GM12873 (cell line): ENCODE measurements around the gene ACYP1.

Experiments
- TF ChIP-seq, protein P1 (sequence below): IDR thresholded peaks from 2 replicates; pipeline ENCODE4 v1.5.1; 2012; ENCODE audit warnings: low read depth, mild to moderate bottlenecking, moderate library complexity, low read length, control low read depth; ENCODE audit not compliant: insufficient read depth; ENCODE audit errors: missing control alignments

The ACYP1 gene

DNA sequence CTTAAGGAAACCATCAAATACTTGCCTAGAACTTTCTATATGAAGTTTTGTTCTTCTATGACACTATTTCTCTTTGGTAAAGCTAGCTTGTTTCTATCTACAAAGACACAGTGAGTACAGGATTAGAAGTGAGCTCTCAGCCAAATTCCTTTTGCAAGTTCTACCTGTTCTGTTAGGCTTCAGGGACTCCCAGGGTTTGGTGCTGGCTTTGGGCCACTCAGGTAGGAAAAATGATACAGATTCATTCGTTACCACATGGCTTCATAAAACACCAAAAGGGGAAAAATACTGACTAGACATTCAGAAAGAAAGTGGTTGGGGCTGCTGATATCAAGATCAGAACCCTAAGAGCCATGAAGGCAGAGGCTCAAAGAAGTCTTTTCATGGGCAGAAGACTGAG lies 19.4 kb upstream of the ACYP1 start:
- TF ChIP-seq, protein P1, sequence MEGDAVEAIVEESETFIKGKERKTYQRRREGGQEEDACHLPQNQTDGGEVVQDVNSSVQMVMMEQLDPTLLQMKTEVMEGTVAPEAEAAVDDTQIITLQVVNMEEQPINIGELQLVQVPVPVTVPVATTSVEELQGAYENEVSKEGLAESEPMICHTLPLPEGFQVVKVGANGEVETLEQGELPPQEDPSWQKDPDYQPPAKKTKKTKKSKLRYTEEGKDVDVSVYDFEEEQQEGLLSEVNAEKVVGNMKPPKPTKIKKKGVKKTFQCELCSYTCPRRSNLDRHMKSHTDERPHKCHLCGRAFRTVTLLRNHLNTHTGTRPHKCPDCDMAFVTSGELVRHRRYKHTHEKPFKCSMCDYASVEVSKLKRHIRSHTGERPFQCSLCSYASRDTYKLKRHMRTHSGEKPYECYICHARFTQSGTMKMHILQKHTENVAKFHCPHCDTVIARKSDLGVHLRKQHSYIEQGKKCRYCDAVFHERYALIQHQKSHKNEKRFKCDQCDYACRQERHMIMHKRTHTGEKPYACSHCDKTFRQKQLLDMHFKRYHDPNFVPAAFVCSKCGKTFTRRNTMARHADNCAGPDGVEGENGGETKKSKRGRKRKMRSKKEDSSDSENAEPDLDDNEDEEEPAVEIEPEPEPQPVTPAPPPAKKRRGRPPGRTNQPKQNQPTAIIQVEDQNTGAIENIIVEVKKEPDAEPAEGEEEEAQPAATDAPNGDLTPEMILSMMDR: no peak

DNA sequence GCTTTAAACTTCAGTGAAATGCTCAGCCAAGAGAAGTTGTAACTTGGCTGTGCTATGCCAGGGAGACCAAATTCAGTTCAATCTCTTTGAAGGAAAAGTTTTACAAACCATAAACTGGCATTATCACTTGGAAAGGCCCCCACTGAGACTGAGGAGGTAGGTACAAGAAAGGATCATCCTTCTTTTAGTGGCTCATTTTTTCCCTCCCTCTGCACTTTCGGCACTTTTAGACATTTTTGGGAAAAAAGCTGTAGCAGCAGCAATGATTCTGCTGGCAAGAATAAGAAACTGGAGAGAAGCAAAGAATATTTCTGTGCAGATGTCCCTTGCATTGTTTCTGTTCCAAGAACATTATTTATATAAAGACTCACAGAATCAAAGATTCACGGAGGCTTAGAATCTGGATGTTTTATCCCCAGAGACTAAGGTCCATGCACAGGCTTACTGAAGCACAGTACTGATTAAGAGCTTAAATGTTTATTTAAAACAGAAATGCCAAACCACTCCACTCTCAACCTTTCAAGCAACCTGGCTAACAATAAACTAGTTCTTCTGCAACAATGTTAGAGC lies 17.9 kb upstream of the ACYP1 start:
- TF ChIP-seq, protein P1: no peak

DNA sequence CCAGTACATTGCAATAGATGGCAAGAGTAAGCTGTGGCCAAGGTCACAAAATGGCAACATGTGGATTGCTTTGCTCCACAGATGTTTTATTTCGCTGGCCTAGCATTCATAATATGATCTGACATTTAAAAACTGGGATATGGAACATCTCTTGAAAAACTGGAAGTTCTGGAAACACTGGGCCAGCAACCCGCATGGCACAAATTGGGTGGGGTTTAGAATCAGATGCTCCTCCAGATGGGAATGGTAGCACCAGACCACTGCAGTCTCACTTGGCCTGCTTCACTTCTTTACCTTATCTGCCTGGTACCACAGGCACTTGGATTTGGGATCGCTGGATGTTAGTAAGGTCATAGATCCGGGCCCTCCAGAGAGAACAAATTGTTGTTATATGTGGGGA lies 15.7 kb upstream of the ACYP1 start:
- TF ChIP-seq, protein P1: no peak

DNA sequence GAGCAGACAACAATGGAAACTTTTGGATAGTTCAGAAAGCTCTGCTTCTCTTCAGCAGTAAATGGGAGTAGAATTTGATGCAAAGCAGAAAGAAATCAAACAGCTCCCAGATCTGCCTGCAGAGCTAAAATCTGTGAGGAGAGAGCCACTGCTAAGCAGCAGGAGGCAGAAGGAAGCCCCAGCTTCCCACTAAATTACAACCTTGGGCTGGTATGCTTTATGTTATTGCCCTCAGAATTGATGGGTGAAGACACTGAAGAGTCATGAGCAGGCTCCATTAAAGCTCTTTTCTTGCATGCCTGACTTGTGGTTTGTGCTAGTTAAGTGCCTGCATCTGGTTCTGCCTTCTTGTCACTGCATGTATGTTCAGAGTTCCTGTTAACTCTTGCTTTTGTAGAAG lies 14.0 kb upstream of the ACYP1 start:
- TF ChIP-seq, protein P1: no peak

DNA sequence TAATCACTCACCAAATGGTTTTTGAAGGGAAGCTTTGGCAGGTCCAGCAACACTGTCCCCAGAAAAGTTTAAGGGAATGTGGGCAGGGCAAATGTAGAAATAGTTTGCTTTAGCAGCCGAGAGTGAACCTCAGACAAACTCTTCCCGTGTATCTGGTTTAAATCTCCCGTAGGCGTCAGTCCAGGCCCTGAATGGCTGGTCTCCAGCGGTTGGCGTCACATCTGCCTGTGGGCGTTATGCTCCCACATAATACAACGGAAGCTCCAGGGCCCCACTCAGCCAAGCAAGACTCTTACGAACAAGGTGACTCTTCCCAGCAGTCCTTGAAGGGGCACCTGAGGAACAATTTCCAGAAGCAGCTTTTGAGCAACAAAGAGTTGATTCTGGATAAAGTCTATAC lies 6.6 kb upstream of the ACYP1 start:
- TF ChIP-seq, protein P1: no peak

DNA sequence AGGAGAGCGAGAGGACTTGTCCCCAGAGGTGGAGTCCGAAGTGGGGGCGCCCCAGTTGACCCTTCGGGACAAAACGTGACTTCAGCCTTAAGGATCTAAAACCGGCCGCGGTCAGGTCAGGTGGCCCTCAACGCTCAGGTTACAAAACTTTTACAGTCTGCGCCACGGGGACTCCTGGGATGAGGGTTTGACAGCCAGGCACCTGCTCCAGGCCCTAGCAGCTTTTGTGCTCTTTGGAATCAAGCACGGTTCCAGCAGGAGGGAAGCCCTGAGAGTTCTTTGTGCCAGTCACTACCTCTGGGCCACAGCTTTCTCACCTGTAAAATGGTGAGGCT lies 6.0 kb upstream of the ACYP1 start:
- TF ChIP-seq, protein P1: no peak

DNA sequence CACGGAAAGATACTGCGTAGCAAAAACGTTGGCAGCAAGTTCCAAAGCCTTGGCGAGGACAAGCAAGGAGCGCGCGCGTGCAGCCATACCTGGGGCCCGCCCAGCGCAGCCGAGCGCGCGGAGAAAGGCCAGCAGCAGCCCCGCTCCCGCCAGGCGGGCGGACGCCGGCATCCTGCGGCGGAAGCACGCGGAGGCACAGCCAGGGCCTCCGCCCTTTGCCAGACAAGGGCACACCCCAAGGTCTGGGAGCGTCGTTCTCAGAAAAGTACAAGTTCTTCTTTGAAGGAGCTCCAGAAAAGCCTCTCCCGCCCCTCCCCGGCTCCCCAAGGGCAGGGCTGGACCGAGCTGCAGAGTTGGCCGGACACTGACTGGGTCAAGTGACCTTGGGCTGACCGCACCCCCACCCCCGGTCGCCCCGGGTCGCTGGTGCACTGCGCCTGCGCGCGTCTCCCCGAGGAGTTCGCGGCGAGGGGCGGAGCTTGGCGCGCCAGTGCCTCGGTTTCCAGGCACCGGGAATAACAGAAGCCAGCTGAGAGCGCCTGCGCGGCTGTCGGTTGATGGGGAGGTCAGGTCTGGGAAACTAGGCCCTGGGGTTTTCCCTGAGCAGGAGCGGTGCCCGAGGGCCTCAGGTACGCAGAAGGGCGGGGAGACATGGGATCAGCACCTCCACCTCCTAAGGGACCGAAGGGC lies 5.4 kb upstream of the ACYP1 start, which contains the start of gene ZC2HC1C:
TSS of gene ZC2HC1C (plus strand) at position 521 of the 690 bp plus-strand sequence. CDS start 933 bp downstream, outside the sequence.
- TF ChIP-seq, protein P1: no peak
